ENCODE results near the gene TRAFD1.

The TRAFD1 gene

DNA sequence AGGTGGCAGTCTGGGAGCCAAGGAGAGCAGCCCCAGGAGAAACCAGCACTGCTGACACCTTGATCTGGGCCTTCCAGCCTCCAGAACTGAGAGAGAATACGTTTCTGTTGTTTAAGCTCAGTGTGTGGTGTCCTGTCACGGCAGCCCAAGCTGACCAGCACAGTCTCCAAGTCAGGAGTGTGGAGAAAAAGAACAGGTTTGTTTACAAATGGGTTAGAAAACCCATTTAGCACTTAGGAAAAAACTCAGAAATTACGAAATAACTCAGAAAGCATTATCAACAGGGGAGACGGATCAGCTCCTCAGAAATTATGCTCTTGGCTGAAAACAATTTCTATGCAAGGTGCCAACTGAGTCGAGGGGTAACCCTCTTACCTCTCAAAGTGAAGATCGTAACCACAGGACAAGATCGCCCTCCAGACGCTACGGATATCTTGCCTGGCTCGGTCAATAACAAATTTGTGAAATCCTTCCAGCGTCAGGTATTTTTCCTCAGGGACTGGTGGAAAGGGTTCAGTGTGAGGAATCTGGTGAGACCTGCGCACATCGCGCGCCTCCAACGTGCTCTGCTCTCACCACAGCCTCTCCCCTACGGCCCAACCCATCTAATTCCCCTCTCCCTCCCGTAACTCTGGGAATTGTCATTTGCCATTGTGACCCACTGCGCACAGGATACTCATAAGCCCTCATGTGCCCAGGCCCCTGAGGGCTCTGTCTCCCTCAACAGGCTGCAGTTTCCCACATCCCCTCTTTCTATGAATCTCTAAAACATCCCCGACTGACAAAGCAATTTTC, 50.2 kb downstream of the TRAFD1 start:
- DNase-seq (ENCODE audit: low read depth, low spot score), result no peak

DNA sequence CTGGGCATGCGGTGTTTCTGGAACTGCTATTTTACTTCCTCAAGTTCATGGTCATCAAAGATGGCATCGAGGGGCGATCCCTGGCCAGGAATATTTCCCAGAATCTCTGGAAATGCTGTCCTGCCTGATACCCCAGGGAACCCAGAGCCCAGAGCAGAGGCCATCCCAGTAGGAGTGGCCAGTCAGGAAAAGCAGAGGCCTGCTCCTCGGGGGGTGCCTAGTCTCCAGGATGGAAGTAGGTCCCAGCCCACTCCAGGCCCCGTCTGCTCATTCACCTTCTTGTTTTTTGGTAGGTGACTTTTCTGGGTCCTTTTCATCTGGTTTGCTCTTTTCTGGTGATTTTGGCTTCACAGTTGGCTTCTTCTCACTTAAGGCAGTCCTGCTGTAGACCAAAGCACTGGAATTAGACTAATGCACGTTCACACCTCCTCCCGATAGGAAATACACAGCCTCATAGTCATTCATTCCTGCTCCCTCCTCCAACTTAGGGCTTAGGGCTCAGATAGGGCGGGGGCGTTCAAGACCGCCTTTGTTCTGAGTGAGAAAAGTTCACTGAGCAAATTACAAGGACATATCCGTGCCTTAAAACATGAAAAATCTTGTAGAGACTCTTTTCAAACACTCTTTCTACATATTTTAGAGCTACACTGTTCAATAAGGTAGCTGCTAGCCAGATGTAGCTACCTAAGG, 51.1 kb downstream of the TRAFD1 start:
- DNase-seq (ENCODE audit: low read depth, low spot score), result no peak

DNA sequence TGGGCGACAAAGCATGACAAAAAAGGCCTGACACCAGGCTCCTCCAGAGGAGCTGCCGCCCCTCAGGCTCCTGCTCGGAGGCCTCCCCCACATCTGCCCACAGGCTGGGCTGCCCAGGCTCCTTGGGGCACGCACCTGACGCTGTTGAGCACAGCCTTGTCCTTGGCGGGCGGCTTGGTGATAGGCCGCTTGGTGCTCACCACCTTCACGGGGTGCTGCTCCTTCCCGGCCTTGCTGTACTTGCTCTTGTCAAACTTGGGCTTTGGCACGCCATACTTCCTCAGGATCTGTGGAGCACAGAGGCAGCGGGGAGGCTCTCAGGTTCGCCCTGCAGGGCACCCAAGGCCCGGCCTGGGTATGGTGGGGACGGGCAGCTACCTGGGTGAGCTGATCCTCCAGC, 53.4 kb downstream of the TRAFD1 start:
- DNase-seq (ENCODE audit: low read depth, low spot score), result no peak

DNA sequence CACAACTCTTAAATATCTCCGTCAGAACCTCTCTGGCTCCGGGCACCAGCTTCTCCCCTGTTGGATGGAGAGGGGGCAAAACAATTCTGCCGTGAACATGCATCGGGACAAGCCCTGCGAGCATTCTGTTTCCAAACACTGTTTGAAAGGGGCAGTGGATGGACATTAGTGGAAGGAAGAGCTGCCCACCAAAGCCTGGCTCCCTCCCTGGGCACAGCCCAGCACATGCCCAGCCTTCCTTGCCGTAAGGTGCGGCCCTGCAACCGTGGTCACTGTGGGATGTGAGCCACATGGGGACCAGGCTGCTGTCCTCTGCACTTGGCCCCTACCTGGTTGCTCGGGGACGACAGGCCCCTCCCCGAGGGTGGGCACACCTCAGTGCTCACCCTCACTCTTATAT, 54.0 kb downstream of the TRAFD1 start:
- DNase-seq (ENCODE audit: low read depth, low spot score), result no peak

DNA sequence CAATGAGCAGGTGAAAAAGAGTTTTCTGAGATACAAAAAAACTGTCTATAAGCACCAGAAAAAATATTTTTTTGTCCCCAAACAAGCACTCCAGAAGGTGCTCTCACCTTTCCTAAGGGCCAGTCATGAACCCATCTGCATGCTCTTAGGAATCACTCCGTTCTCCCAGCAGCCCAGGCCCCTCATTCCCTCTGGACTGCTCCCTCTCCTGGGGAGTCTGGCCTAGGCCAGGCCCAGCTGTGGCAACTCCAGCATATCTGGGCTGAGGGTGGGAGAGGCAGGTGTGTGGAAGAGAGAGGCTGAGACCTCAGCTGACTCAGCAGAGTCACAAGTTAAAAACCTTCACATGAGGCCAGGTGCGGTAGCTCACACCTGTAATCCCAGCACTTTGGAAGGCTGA, 54.6 kb downstream of the TRAFD1 start:
- no peak for DNase-seq (ENCODE audit: low read depth, low spot score)

DNA sequence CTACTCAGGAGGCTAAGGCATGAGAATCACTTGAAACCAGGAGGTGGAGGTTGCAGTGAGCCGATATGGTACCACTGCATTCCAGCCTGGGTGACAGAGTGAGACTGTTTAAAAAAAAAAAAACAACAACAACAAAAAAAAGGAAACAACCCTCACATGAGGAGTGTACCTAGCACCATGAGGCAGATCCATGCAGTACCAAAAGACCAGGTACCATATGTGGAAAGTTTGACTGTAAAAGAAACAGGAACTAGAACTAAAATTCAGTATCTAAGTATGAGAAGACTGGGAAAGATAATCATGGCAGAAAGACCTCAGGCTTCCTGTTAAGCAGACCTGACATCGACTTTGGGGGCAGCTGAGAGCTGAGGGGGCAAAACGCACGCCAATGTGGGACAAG, 55.1 kb downstream of the TRAFD1 start:
- no peak for DNase-seq (ENCODE audit: low read depth, low spot score)

DNA sequence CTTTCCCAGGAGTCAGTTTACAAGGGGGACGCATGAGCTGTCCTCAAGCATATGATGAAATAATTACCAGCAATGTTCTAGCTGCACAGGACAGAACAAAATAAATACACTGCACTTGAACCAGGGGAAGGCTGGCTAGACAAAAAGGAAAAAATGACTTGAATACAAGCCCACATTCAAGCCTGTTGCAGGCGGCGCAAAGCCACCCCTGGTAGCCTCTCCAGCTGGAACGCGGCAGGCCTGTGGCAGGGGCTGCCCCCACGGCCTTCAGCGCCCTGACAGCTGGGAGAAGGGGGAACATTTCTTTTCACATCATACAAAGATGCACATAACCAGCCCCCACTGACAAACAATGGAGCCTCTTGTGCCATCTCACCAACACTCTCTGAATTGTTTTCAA, 57.1 kb downstream of the TRAFD1 start:
- DNase-seq (ENCODE audit: low read depth, low spot score), result no peak

DNA sequence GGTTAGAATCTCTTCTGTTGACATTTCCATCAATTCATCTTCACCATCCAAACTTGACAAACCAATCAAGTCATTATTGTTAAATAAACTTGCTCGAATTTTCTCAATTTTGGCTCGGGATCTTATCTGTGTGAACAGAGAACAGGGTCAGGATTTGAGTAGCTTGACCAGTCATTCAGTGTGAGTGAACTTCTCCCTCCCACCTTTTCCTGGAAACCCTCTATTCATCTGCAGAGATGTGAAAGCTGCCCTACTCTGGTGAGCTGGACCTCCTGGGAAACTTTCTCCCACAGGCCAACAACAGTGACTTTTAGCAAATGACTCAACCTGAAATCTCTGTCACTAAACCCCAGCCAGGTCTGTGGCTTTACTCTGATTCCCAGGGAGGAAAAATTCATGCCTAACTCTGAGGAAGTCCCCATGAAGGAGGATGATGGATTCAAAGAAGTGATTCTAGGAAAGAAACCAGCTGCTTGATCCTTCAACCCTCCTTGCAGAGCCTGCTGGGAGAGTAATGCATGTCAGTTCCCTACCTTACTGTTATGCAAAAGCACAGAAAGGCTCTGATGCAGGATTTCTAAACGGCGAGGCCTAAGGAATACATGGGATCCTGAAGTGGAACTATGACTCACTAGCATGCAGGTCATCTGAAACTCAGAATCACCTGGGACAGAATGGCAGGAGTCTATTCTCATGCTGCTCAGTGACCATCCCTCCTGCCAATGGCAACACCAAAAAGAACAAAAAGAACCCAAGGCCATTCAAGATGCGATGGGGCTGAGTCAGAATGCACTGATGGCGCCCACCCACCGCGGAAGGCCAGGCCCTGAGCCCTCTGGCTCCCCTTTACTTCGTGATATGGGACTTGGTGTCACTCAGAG, 58.0 kb downstream of the TRAFD1 start:
- DNase-seq (ENCODE audit: low read depth, low spot score), result peak; percentile 33

DNA sequence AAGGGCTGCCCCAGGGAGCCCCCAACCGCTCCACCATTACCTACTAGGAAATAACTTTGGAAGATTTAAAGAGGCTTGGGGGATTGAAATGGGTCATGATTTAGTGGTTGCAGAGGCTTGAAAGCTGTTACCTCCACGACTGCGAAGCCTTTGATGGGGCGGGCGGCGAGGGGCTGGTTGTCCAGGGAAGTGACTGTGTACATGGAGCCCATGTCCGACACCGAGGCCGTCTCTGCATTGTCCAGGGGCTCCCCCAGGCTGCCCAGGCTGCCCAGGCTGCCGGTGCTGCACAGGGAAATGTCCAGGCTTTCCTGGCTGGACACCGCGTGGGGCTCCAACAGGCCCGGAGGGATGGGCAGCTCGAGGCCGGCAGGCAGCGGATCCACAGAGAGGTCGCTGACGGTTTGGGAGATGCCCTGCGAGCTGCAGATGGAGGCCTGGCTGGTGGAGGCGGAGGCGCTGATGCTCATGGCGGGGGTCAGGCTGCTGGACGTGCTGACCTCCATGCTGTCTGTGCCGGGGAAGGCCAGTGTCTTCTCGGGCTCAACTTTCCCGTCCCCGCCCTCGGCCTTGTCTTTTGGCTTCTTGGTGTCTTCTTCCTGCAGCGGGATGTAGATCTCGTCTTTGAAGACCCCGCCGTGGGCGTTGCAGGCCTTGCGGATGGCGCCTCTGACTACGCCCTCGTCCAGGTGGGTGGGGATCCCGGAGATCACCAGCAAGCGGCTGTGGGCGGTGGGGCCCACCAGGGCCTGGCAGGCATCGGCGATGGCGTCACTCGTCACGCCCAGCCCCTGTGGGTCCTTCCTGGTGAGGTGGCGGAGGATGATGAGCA, 58.9 kb downstream of the TRAFD1 start:
- DNase-seq (ENCODE audit: low read depth, low spot score), result no peak

DNA sequence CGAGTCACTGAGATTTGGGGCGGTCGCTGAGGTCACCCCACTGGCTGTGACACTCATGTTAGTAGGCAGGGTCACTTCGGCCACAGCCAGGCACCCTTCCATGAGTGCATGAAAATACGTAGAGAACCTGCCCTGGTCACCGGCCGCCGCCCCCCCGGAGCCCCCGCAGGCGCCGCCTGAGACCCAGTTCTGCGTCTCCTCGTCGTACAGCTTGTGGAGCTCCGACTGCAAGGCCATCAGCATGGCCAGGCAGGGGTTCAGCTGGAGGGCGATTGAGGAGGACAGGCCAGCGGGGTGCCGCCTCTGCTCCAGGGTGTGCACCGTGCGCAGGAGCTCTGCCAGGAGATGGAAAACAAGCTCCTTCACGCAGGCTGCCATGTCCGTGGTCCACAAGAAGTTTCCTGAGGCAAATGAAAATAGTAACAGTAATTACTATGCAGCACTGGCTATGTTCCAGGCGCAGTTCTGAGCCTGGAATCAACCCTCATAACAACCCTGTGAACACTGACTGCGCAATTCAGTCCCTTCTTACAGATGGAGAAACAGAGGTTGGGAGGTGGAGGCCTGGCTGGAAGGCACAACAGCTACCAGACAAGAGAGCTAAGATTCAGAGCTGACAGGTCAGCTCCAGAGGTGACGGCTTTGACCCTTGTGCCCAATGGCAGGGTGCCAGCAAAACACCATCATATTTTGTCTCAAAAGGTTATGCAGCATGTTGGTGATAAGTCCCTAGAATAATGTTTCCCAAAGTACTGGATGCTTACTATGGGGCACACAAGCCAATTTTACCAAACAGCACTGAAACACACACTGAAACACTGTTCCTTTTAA, 59.9 kb downstream of the TRAFD1 start:
- DNase-seq (ENCODE audit: low read depth, low spot score), result no peak

DNA sequence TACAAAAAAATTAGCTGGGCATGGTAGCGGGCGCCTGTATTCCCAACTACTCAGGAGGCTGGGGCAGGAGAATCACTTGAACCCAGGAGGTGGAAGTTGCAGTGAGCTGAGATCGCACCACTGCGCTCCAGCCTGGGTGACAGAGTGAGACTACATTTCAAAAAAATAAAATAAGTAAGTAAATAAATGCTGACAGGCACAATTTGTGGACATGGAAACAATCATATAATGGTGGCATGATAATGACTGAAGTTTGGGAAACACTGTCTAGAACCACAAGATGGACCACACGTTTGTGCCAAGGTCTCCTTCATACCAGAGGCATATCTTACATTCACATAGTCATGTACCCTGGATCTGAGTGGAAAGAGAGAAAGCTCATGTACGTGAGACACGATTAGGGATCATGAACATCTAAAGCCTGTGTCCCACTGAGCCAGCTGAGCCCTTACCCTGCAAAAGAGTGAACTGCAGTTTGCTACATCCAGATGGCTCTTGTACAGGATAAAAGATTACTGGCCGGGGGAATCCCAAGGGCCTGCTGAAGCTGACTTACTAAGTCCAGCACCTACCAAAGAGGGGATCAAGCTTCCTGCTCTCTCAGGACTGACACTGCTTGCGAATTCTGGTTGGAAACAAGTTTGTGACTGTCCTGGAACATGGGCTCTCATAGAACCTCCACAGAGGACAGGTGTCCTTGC, 62.9 kb downstream of the TRAFD1 start:
- DNase-seq (ENCODE audit: low read depth, low spot score), result no peak

DNA sequence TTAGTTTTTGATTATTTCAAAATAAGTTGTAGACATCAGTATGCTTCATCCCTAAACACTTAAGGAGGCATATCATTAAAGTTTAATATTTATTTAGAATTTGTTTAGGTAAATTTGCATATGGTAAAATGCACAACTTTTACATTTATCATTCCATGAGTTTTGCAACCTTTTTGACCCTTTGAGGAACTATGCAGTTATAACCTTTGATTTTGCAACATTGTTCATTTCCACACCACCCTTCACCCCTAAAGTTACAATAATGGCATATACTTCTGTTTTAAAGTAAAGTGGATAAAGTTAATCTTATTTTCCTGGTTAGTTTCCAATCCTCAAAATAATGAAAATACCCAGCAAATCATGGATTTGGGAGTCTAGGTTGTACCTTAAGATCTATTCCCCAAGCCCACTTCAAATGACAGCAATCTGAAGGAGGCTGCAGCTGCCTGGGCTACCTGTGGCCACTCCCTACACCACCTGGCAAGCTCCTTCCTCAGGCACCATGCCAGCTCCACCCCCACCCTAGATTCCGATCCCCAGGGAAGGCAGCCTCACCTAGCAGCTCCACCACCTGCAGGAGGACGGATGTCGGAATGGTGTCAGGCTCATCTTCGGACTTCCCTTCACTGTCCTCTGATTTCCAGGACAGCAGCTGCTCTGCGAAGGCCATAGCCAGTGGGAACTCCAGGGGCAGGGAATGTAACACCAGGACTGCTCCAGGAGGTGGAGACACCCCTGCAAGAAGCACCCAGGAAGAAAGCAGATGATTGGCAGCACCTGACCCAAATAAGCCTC, 65.1 kb downstream of the TRAFD1 start:
- no peak for DNase-seq (ENCODE audit: low read depth, low spot score)

DNA sequence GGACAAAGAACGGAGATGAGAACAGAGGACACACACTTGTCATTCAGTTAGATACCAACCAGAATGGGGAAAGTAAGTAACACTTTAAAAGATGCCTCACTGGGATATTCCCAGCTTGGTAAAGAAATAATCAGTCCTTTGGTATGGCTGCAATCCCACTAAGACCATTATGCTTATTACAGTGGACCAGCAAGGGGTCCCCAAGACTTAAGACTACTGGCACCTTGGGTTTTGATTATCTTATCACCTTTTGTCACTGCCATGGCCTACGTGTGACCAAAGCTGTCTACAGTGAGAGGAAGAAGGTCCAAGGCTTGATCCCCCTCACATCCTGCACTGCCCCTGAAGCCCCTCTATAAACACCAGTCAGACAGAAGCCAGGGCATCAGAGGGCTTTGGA, 65.8 kb downstream of the TRAFD1 start:
- DNase-seq (ENCODE audit: low read depth, low spot score), result no peak

DNA sequence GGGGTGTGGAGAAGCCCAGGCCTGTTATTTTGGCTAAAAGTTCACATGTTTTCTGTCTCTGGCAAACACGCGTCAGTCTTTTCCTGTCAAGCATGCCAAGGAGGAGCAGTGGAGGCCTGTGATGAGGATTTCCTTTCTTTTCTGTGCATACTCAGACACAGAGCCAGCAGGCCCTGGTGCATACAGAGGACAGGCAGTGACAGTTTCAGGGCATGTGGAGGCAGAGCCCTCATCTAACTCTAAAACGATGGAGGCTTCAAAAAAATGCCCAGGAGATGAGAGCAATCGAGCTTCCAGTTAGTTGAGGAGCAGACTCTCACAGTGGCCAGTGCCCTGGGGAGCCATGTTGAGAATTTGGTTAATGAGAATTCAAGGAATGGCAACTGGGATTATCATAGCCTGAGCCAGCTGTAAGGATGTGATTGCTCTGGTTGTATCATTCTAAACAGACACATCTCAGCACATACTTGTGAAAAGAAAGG, 66.5 kb downstream of the TRAFD1 start:
- no peak for DNase-seq (ENCODE audit: low read depth, low spot score)

DNA sequence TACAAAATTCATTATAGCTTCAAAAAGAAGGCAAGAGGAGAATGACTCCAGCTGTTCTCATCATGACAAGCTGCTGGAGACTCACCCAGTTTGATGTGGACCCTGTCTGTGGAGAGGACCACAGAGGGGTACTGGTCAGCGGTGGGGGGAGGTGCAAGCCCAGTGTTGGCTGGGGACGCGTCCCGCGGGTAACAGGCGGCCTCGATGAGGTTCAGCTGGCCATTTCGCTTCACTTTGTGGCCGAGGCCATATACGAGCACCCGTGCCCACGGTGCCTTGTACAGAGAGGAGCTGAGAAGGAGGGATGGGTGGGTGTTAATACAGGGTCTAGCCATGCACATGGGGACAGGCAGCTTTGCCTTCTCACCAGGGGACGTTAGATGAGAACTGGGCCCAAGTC, 67.1 kb downstream of the TRAFD1 start:
- DNase-seq (ENCODE audit: low read depth, low spot score), result no peak

DNA sequence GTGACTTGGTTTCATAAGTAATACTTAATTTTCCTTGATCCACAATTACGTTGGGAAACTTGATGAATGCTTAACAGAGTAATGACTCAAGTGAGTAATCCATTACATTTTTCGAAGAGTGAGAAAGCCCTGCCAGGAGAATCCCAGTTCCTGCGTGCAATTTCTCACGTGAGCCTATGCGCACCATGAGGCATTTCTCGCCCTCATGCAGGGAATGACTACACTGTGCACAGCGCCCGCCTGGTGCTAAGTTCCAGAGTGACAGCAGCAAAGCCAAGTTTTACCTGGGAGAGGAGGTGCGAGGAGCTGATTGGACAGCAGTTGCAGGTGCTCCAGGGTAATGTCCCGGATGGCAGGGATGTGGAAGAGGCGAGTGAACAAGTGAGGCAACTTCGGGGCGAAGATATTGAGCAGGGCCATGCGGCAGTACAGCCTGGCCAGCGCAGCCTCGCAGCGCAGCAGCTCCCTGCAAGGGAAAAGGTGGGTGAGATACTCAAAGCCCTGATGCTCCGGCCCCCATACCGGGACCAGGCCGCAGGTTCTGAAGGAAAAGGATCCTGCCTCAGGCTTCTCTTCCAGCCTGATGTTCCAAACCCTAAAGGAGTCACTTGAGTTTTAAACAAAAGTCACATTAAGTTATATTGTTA, 69.4 kb downstream of the TRAFD1 start:
- DNase-seq (ENCODE audit: low read depth, low spot score), result no peak

DNA sequence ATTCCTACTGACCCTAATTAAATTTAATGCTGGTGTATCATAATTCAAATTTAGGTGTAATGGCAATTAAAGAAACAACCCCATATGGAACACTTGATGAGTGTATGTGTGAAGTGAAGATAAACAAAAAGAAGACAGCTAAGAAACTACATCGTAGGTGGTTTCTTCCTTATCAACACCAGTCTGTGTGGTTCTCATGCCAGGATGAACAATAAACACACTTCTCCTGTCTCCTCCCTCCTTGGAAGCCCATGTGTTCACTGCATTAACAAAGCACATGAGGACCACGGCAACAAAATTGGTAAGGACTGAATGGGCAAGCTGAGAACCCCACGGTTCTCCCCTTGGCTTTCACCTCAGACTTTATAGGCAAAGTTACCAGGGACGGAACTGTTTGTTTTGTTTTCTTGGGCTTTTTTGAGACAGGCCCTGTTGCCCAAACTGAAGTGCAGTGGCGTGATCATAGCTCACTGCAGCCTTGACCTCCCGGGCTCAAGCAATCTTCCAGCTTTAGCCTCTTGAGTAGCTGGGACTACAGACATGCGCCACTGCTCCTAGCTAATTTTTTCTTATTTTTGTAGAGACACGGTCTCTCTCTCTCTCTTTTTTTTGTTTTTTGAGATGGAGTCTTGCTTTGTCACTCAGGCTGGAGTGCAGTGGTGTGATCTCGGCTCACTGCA, 71.0 kb downstream of the TRAFD1 start:
- DNase-seq (ENCODE audit: low read depth, low spot score), result no peak
